ENCODE results near the gene ARHGAP15.
A peak's percentile ranks its signal among the peaks of the same experiment; 100 is the strongest.
"Not testable (repeated sequence)": the region's sequence is repeated elsewhere in the genome, so short reads cannot be mapped to it uniquely, and the experiment has no call there.

The ARHGAP15 gene

DNA sequence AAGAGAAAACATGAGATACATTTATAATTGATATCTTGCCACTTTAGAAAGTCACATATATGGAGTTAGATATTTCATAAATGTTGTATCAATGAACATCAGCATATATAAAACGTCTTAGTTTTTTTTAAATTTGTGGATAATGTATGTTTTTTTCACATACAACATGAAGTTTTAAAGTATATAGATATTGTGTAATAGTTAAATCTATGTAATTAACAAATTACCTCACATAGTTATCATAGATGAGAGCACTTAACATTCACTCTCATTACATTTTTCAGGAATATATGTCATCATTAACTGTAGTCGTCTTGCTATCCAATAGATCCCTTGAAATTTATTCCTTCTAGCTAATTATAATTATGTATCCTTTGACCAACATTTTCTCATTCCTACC is 406.6 kb downstream of the ARHGAP15 start:
- DNase-seq = no peak
- TF ChIP-seq POLR2A (IDR thresholded peaks at IDR 0.05; ENCODE audit: low read length) (no peak), GATA1 (IDR thresholded peaks at IDR 0.05; ENCODE audit: low read depth, low read length) (no peak)

- not testable (repeated sequence) for DNase-seq
These were observed 412.7 kb downstream of the ARHGAP15 start for GRCh38 chr2:143541899-143542298.

DNA sequence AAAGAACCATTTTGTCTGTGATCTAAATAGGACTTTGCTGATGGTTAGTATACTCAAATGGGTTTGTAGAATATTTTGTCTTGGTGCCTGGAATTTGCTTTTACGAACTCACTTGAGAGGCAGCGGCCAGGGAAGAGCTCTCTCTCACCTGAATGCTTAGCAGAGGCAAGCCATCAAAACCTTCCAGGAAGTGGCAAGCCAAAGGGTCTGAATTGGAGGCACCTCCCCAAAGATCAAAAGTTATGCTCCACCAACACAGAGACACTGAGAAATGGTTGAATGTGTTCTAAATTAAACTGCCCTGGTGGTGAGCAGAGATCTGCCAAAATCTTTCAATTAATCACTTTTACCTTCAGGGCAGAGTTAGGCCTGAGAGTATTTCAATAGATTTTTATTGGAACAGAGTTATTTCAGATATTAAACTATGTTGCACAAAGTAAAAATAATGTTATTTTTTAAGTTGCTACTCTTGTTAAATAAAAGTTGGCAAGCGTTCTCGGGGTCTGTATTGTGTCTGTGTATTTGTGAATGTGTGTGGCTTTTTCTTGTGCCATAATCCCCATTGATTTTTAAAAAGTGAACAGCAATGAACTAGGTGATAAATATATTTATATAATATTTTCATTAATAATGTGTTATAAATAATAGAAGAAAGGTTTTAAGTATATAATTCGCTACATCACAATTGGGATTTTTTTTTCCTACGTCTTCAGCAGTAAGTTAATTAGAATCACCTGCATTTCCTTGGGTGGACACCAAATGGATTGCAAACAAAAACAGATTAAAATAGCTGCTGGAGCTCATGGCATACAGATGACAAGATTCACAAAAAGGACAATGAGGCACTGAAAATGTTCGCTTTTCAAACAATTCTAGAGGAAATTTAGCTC is 416.1 kb downstream of the ARHGAP15 start:
- TF ChIP-seq GATA1 (IDR thresholded peaks at IDR 0.05; ENCODE audit: low read depth, low read length) (no peak), POLR2A (IDR thresholded peaks at IDR 0.05; ENCODE audit: low read length) (no peak)
- DNase-seq = no peak

DNA sequence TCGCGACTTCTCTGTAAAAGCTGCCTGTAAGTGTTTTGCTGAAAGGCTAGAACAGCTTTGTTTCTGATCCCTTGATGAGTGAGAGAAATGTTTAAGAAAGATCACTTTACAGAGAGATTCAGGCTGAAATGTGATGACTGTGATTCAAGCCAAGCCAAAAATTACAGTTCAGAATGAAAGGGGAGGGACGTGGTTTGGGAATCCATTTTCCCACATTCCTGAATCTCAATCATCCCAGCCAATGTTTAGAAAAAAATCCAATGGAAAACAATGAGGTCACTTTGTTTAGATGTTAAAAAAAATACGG is 416.7 kb downstream of the ARHGAP15 start:
- no peak for DNase-seq
- TF ChIP-seq GATA1 (IDR thresholded peaks at IDR 0.05; ENCODE audit: low read depth, low read length) = no peak
- no peak for TF ChIP-seq POLR2A (IDR thresholded peaks at IDR 0.05; ENCODE audit: low read length)

DNA sequence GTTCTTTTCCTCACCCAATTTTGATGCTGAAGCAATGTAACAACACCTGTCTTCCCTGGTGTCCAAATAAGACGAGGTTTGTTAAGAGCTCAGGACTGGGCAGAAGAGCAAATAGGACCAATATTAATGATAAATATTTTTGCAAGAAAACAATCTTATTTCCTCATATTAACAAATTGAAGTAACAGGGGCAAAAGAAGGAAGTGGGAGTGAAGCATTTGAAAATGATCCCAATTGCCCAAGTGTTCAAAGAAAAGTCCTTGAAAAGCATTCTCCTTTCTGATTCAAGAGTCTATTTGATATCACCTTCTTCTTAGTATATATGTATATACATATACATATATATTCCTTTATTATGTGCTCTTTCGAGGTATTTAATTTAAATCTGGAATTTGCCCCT is 418.8 kb downstream of the ARHGAP15 start:
- TF ChIP-seq POLR2A (IDR thresholded peaks at IDR 0.05; ENCODE audit: low read length) = no peak
- TF ChIP-seq GATA1 (IDR thresholded peaks at IDR 0.05; ENCODE audit: low read depth, low read length) = no peak

DNA sequence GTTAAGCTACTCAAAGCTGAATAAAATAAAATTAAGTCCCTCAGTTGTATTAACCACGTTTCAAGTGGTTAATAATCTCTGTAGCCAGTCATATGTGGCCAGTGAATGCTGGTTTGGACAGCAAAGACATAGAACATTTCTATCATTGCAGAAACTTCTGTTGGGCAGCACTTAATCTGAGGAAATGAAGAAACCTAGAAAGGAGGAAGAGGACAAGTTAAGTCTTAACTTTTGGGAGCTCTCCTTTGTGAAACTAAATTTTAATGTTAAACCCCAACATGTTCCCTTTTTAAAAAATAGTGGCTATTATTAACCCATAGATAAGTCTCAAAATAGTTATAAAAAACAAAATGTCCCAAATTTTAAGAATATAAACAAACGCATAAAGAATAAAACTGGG is 421.3 kb downstream of the ARHGAP15 start:
- DNase-seq = no peak
- TF ChIP-seq GATA1 (IDR thresholded peaks at IDR 0.05; ENCODE audit: low read depth, low read length) = no peak
- TF ChIP-seq POLR2A (IDR thresholded peaks at IDR 0.05; ENCODE audit: low read length) = no peak

More for the DNA sequence above, 418.8 kb downstream of the ARHGAP15 start:
- no peak for DNase-seq

- no peak for TF ChIP-seq POLR2A (IDR thresholded peaks at IDR 0.05; ENCODE audit: low read length)
- no peak for TF ChIP-seq GATA1 (IDR thresholded peaks at IDR 0.05; ENCODE audit: low read depth, low read length)
These were observed 422.9 kb downstream of the ARHGAP15 start for GRCh38 chr2:143551971-143552650.

GRCh38 chr2:143553261-143553660 is 424.0 kb downstream of the ARHGAP15 start:
- no peak for DNase-seq
- no peak for TF ChIP-seq GATA1 (IDR thresholded peaks at IDR 0.05; ENCODE audit: low read depth, low read length)
- TF ChIP-seq POLR2A (IDR thresholded peaks at IDR 0.05; ENCODE audit: low read length) = no peak

More at GRCh38 chr2:143551971-143552650, 422.9 kb downstream of the ARHGAP15 start:
- no peak for DNase-seq

DNA sequence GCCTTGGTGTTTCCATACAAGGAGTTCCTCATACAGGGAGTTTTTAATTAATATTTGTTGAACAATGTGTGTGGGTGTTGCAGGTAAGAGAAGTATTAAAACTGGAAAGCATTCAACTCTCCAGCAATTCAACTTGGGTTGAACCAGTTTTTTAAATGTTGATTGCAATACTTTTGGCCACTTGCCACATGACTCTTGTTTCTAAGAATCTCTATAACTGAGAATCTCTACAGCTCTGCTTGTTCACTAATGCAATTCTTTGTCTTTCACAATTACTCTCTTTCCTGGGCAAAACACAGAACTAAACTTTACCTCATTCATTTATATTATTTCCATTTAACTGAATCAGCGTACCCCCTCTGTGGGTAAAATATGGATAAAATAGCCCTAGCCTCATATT is 429.4 kb downstream of the ARHGAP15 start:
- peak in 1 of 2 experiments; percentile 18 for DNase-seq
- TF ChIP-seq GATA1 (IDR thresholded peaks at IDR 0.05; ENCODE audit: low read depth, low read length) = no peak
- TF ChIP-seq POLR2A (IDR thresholded peaks at IDR 0.05; ENCODE audit: low read length) = no peak

- TF ChIP-seq GATA1 (IDR thresholded peaks at IDR 0.05; ENCODE audit: low read depth, low read length) (no peak), POLR2A (IDR thresholded peaks at IDR 0.05; ENCODE audit: low read length) (no peak)
These were observed 429.9 kb downstream of the ARHGAP15 start for GRCh38 chr2:143559147-143559546.

DNA sequence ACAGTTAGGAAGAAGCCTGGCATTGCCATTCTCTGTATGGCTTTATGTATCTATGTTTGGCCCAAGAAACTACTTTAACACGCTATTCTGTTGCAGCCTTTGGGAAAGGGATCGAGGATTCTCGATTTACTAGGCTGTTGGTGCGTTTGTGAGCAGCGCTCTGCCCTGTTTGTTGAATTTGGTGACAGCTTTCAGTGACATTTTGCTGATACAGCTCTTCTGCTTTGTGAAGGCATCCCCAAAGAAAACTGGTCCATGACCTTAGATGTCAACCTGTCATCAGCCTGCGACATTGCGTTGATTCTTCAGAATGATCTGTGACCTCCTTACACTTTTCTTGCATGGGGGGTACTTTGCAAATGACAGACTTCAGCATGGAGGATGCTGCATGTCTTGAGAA is 431.5 kb downstream of the ARHGAP15 start:
- DNase-seq = no peak
- TF ChIP-seq GATA1 (IDR thresholded peaks at IDR 0.05; ENCODE audit: low read depth, low read length) (no peak), POLR2A (IDR thresholded peaks at IDR 0.05; ENCODE audit: low read length) (no peak)

More at GRCh38 chr2:143559147-143559546, 429.9 kb downstream of the ARHGAP15 start:
- no peak for DNase-seq

DNA sequence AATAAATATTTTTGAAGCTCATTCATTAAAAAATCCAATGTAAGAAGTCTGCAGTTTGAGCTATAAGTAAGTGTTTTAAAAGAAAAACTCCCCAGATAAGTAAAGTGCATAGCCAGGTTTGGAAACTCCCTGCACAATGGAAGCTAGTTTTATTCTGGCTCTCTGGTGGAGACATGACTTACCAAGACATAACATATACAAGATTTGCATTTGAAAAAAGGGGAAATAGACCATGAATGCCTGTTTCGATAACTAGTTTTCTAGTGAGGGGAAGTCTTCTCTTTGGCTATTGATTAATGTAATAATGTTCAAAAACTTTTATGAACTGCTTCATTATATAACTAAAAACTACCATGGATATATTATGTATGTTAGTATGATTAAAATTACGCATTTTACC is 435.2 kb downstream of the ARHGAP15 start:
- no peak for DNase-seq
- TF ChIP-seq GATA1 (IDR thresholded peaks at IDR 0.05; ENCODE audit: low read depth, low read length) (no peak), POLR2A (IDR thresholded peaks at IDR 0.05; ENCODE audit: low read length) (no peak)

DNA sequence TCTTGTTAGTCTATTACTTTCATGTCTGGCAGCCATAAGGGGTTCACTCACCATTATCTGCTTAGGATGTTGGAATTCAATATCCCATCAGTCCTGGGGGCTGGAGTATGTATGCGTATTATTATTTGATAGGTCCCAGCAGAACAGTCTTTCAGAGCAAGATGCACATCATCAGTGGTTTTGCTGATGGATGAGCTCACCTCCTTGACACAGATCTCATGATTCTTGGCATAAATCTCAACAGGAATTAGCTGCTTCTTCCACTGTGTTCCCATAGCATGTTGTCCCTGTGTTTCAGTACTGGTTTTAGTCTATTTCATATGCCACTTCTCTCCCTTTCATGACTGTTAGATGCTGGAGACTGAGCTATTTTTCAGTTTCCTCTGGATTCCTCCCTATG is 442.5 kb downstream of the ARHGAP15 start:
- TF ChIP-seq POLR2A (IDR thresholded peaks at IDR 0.05; ENCODE audit: low read length) (no peak), GATA1 (IDR thresholded peaks at IDR 0.05; ENCODE audit: low read depth, low read length) (no peak)
- no peak for DNase-seq

DNA sequence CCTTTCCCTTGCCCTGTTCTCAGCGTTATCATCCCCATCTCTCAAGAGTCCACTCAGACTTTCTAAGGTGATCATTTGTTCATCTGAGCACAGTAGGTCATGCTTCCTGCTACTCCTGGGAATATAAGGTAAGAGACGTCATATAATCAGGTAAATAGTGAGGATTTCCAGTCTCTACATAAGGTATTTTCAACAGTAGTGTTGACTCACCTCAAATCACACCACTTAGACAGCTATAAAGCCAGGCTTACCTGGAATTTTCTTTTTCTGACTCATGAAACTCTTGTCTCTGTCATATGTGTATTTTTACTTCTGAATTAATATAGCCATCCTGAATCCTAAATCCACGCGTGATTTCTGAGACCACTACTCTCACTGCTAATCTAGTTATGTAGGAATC is 443.2 kb downstream of the ARHGAP15 start:
- TF ChIP-seq GATA1 (IDR thresholded peaks at IDR 0.05; ENCODE audit: low read depth, low read length) (no peak), POLR2A (IDR thresholded peaks at IDR 0.05; ENCODE audit: low read length) (no peak)
- DNase-seq = no peak

DNA sequence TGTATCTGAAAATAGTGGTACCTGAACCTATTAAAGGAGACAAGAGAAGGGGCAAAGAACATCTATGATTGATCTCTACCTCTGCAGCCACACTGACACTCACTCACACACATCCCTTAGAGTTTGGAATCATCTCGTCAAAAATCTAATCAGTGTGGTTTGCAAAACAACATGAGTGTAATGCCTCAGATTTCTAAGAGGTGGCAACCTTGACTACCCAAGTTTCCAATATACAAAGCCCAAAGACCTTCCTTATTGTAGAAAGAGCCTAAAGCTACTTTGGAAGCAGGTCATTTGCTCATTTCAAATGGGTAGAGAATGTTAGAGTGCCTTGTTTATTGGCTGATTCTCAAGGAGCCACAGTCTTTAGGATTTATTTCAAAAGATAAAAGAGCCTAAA is 444.9 kb downstream of the ARHGAP15 start:
- TF ChIP-seq POLR2A (IDR thresholded peaks at IDR 0.05; ENCODE audit: low read length) = no peak
- TF ChIP-seq GATA1 (IDR thresholded peaks at IDR 0.05; ENCODE audit: low read depth, low read length) = no peak
- peak in 1 of 2 experiments; percentile 2 for DNase-seq

Data from erythroblast (primary cell).